Sigmoid colon (tissue), 4 donors: Measurements from ENCODE around the gene C1orf21.

Experiments
- EP300 ChIP-seq, 4 donors: sonication (generic); formaldehyde crosslinking; IDR thresholded peaks; one replicate each; pipeline ENCODE4 v1.6.1; 2017; ENCODE audit warnings: antibody characterized with exemption in 4 of 4
- POLR2A ChIP-seq, 2 donors: fragments of 450-650 bp; IDR thresholded peaks; one replicate each; pipeline ENCODE4 v1.6.1; 2016; ENCODE audit warnings: antibody characterized with exemption in 2 of 2, mild to moderate bottlenecking in 2 of 2, moderate library complexity in 2 of 2
- POLR2AphosphoS5 ChIP-seq, 4 donors: sonication (generic); formaldehyde crosslinking; IDR thresholded peaks; one replicate each; pipeline ENCODE4 v1.6.1; 2017; ENCODE audit warnings: antibody characterized with exemption in 4 of 4
- TF ChIP-seq, protein P1 (sequence below), 4 experiments: fragments of 450-650 bp in 3 of 4; fragments of 200-600 bp in 1 of 4; IDR thresholded peaks; one replicate each; pipeline ENCODE4 v1.5.1; 2016 to 2019; ENCODE audit warnings: antibody characterized with exemption in 4 of 4, mild to moderate bottlenecking in 3 of 4, moderate library complexity in 2 of 4

DNA sequence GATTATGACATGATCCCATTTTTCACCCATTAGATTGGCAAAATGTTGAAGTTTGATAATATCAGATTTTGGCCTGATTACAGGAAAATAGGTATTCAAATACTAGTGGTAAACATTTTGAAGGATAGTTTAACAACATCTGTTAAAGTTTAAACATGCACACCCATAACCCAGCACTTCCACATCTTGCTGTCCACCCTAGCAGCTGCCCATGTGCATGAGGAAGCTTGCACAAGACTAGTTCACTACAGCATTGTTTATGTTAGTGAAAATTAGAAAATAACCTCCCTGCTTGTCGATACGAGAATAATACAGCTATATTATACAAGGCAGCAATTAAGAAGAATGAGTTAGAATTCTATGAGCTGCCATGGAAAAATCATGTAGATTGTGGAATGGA lies 127.6 kb downstream of the C1orf21 start:
- TF ChIP-seq EP300 (IDR thresholded peaks at IDR 0.05) (no peak), POLR2A (IDR thresholded peaks at IDR 0.05) (no peak), POLR2AphosphoS5 (IDR thresholded peaks at IDR 0.05) (no peak)
- TF ChIP-seq, protein P1, sequence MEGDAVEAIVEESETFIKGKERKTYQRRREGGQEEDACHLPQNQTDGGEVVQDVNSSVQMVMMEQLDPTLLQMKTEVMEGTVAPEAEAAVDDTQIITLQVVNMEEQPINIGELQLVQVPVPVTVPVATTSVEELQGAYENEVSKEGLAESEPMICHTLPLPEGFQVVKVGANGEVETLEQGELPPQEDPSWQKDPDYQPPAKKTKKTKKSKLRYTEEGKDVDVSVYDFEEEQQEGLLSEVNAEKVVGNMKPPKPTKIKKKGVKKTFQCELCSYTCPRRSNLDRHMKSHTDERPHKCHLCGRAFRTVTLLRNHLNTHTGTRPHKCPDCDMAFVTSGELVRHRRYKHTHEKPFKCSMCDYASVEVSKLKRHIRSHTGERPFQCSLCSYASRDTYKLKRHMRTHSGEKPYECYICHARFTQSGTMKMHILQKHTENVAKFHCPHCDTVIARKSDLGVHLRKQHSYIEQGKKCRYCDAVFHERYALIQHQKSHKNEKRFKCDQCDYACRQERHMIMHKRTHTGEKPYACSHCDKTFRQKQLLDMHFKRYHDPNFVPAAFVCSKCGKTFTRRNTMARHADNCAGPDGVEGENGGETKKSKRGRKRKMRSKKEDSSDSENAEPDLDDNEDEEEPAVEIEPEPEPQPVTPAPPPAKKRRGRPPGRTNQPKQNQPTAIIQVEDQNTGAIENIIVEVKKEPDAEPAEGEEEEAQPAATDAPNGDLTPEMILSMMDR (IDR thresholded peaks at IDR 0.05): no peak
